ENCODE results near the gene VPS8. TPM values are rescaled to one million over a fixed set of nuclear protein-coding genes. Genes with fewer than 3 reads are reported as not detected.

VPS8 gene
- total RNA-seq, 1 donor from 2014 or later = 86.4 TPM

DNA sequence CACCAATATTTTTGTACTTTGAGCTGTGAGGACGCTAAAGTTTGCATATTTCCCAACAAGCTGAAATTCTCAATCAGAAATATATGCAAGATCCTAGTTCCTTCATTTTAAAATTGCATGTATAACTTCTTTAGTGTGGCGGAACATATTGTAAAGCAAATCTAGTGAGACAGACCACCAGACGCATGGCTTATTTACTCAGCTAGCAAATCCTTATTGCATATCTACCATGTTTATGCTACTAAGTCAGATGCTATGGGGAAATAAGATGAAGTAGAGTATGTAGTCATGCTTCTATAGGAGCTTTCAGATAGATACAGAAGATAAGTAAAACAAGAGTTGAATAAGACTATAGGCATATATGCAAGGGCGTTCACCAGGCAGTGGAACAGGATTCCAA is 278.8 kb downstream of the VPS8 start:
- no peak for DNase-seq (ENCODE audit: low spot score)

DNA sequence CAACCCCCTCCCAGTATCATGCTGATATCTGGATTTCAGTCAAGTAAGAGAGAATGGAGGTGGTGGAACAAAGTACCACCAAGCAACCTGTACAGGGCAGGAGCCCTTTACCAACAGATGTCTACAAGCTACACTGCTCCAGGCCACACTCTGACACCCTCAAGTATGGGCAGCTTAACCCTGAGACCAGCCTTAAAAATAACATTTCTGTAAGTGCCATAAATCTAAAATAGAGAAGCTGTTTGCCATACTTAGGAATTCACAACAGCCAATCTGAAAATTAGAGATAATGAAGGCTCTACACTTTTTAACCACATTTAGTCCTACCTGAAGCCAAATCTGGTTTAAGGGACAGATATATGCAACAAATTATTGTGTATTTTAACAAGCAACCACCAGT is 281.1 kb downstream of the VPS8 start:
- DNase-seq (ENCODE audit: low spot score) = no peak

DNA sequence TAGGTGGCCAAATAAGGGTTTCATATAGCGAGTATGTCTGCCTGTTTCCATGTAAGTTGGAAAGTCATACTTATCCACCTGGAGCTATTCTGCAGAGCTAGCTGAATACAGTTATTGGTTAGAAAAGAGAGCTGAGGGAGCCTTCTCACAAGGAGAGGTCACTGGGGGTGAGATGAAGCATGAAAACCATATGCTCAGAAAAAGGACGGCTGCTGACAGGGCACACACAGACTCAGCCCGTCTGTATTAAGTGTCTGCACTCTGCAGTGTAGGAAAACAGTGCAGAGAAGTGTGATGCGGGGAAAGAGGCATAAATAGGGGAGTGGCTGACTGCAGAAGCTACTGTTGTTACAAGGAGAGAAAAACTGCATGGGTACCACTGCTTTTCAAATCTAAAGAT is 282.7 kb downstream of the VPS8 start:
- no peak for DNase-seq (ENCODE audit: low spot score)

Other genes with a start within 250 kb of the VPS8 start
- gene MAGEF1, start 100.1 kb upstream of the VPS8 start, total RNA-seq = 30.4 TPM

Data from ureter (tissue), 1 donor.